PC-3 (cell line): ENCODE results near the gene CCNJL. TPM values are rescaled to one million over a fixed set of nuclear protein-coding genes. Genes with fewer than 3 reads are reported as not detected.
A peak's percentile ranks its signal among the peaks of the same experiment; 100 is the strongest.
"Not testable (repeated sequence)": the region's sequence is repeated elsewhere in the genome, so short reads cannot be mapped to it uniquely, and the experiment has no call there.

Source experiments
- ATAC-seq: fragments of 200-7000 bp; cut with Tn5 transposase; 2 replicates; pipeline ENCODE4 v1.9.1; 2020; ENCODE audit warnings: mild to moderate bottlenecking, moderate library complexity
- BruUV-seq: library from RNA; stranded (reverse); fragments of 400-500 nt; replicated peaks from 2 replicates; lab custom pipeline; 2021; lab: Mats Ljungman, UMichigan
- CTCF ChIA-PET: fragments of 300-600 bp; sonication (Branson Sonifier 250); formaldehyde crosslinking; loops from one replicate; lab custom pipeline; 2022; ENCODE audit warnings: antibody characterized with exemption; lab: Charles Lee
- POLR2A ChIA-PET: fragments of 300-600 bp; sonication (Branson Sonifier 250); formaldehyde crosslinking; loops from one replicate; lab custom pipeline; 2022; ENCODE audit warnings: antibody characterized with exemption; ENCODE audit not compliant: unreplicated experiment; lab: Charles Lee
- DNase-seq: peaks from one replicate; pipeline ENCODE4 v3.0.0-alpha.2; 2015
- H2AFZ ChIP-seq: fragments of 300-600 bp; sonication (generic); 2 replicates; pipeline ENCODE4 v1.6.0; 2016; ENCODE audit warnings: antibody characterized with exemption, low read length
- H3F3A ChIP-seq: fragments of 300-600 bp; sonication (generic); one replicate; pipeline ENCODE4 v1.6.0; 2017; ENCODE audit warnings: antibody characterized with exemption, low read length, control low read depth, mild to moderate bottlenecking; ENCODE audit not compliant: unreplicated experiment
- H3K27ac ChIP-seq: fragments of 300-600 bp; sonication (generic); 2 replicates; pipeline ENCODE4 v1.5.1; 2016; ENCODE audit warnings: mild to moderate bottlenecking, low read length
- H3K27me3 ChIP-seq: fragments of 300-600 bp; sonication (generic); 2 replicates; pipeline ENCODE4 v1.6.1; 2016; ENCODE audit warnings: low read length, mixed read lengths
- H3K36me3 ChIP-seq: fragments of 300-600 bp; sonication (generic); 2 replicates; pipeline ENCODE4 v1.6.1; 2016; ENCODE audit warnings: low read depth, mixed run types, low read length, mixed read lengths
- H3K4me1 ChIP-seq: fragments of 300-600 bp; sonication (generic); 2 replicates; pipeline ENCODE4 v1.5.1; 2016; ENCODE audit warnings: low read length; ENCODE audit not compliant: insufficient read depth
- H3K4me2 ChIP-seq: fragments of 300-600 bp; sonication (generic); 2 replicates; pipeline ENCODE4 v1.6.0; 2016; ENCODE audit warnings: low read length
- H3K4me3 ChIP-seq: fragments of 300-600 bp; sonication (generic); 2 replicates; pipeline ENCODE4 v1.5.1; 2016; ENCODE audit warnings: mild to moderate bottlenecking, low read length, mixed read lengths
- H3K79me2 ChIP-seq: fragments of 300-600 bp; sonication (generic); 2 replicates; pipeline ENCODE4 v1.6.1; 2017; ENCODE audit warnings: low read length, mixed read lengths
- H3K9ac ChIP-seq: fragments of 300-600 bp; sonication (generic); 2 replicates; pipeline ENCODE4 v1.6.0; 2016; ENCODE audit warnings: mild to moderate bottlenecking, low read length
- H3K9me2 ChIP-seq: fragments of 300-600 bp; sonication (generic); replicated peaks from 2 replicates; pipeline ENCODE4 v1.6.1; 2016; ENCODE audit warnings: mixed run types, low read length, mixed read lengths
- H3K9me3 ChIP-seq: fragments of 300-600 bp; sonication (generic); 2 replicates; pipeline ENCODE4 v1.6.1; 2016; ENCODE audit warnings: low read length, mixed read lengths
- H4K20me1 ChIP-seq: fragments of 300-600 bp; sonication (generic); 2 replicates; pipeline ENCODE4 v1.6.1; 2016; ENCODE audit warnings: low read length, mixed read lengths
- CTCF ChIP-seq: fragments of 300-600 bp; sonication (generic); conservative IDR thresholded peaks from 2 replicates; pipeline ENCODE4 v1.5.1; 2017; ENCODE audit warnings: antibody characterized with exemption, low read depth, mild to moderate bottlenecking, low read length
- EZH2 ChIP-seq: fragments of 300-600 bp; sonication (generic); IDR thresholded peaks from one replicate; pipeline ENCODE4 v1.6.1; 2017; ENCODE audit warnings: antibody characterized with exemption, mild to moderate bottlenecking, low read length; ENCODE audit not compliant: unreplicated experiment
- EZH2phosphoT487 ChIP-seq: fragments of 300-600 bp; sonication (generic); IDR thresholded peaks from 2 replicates; pipeline ENCODE4 v1.6.1; 2018; ENCODE audit warnings: mild to moderate bottlenecking, antibody characterized with exemption, low read length, borderline replicate concordance
- intact Hi-C: fragments of 100-400 bp; cut with micrococcal nuclease; formaldehyde crosslinking; loops from 2 replicates; pipeline ENCODE4 v1.9.0; 2023
- total RNA-seq: library from RNA; depleted of rRNA; stranded (reverse); fragments of >200 nt; gene quantifications from 2 replicates; pipeline ENCODE4 v1.2.3, GENCODE V29; 2014

Gene CCNJL
- total RNA-seq, 1 experiment from 2014 or later: 7.7 TPM

DNA sequence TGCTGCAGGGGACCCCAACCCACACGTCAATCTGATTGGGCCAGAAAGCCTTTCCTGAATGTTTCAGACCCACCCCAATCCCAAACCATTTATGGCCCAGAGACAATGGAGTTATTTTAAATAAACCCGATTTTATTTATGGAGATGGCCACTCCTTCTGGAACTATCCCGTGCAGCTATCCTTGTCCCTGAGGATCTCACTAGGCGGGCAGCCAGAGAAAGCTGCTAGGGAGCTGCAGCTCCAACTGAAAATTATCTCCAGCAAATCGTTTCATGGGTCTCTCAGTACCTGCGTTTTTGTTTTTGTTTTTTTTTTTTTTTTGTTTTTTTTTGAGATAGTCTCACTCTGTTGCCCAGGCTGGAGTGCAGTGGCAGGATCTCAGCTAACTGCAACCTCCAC lies 35.1 kb upstream of the CCNJL start:
- Histone ChIP-seq H3K79me2 (no peaks in the 10 kb centered on the region), H3K9ac (no peak overlapping the region)

DNA sequence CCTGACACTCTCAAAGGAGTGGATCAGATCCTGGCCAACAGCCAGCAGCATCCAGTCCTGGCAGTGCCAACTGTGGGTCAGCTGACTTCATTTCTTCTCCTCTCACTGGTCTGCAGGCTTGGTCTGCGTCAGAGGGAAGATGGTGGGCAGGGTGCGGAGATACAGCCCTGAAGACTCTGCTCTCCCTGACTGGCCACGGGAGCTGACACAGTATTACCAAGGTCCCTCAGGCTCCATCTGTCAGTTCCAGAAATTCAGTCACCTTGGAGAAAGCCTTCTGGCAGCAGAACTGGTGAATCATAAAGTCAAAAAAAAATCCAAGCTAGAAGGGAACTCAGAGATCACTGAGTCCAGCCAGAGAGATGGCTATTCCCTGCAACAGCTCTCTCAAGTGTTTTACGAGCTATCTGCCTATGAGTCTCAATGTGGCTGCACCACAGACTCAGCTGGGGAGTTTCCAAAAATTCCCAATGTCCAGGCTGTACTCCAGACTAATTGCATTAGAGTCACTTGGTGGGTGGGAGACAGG lies 30.1 kb upstream of the CCNJL start:
- no peak for TF ChIP-seq EZH2phosphoT487
- Histone ChIP-seq H3K9me2 (no peaks in the 10 kb centered on the region), H4K20me1 (no peaks in the 10 kb centered on the region), H3K27ac (no peak overlapping the region), H3K79me2 (no peaks in the 10 kb centered on the region), H3K4me3 (no peak overlapping the region), H3K4me1 (peaks cover 6% of the 10 kb centered on the region; the same call in 1 of the 2 replicates), H2AFZ (no peak overlapping the region), H3K4me2 (no peak overlapping the region), H3K27me3 (no peaks in the 10 kb centered on the region), H3F3A (no peaks in the 10 kb centered on the region), H3K9me3 (no peaks in the 10 kb centered on the region), H3K9ac (no peak overlapping the region), H3K36me3 (no peaks in the 10 kb centered on the region)
- DNase-seq (peak; percentile 59), ATAC-seq (peak; percentile 42)
- intact Hi-C loops: no loop called here
- no TSS peak for BruUV-seq
- CTCF ChIA-PET: interaction anchor here (0.7 kb wide), 1 partner anchor 27 kb away, joined by 3 read pairs; no protein-coding TSS in a partner anchor
- POLR2A ChIA-PET: interaction anchor here (0.8 kb wide), 1 partner anchor 30 kb away, joined by 3 read pairs; the partner anchor contains the start of gene CCNJL

More for the DNA sequence above, 35.1 kb upstream of the CCNJL start:
- Histone ChIP-seq H2AFZ (no peak overlapping the region), H3K36me3 (no peaks in the 10 kb centered on the region), H3F3A (no peaks in the 10 kb centered on the region), H3K4me2 (no peak overlapping the region), H3K4me3 (no peak overlapping the region), H3K9me2 (no peaks in the 10 kb centered on the region), H3K4me1 (peaks cover 6% of the 10 kb centered on the region; the same call in 1 of the 2 replicates), H3K9me3 (no peaks in the 10 kb centered on the region), H3K27ac (no peak overlapping the region), H3K27me3 (no peaks in the 10 kb centered on the region), H4K20me1 (no peaks in the 10 kb centered on the region)
- intact Hi-C loops: no loop called here
- ChIA-PET POLR2A (no interaction called here), CTCF (no interaction called here)
- DNase-seq (no peak), ATAC-seq (no peak)
- TF ChIP-seq EZH2phosphoT487: no peak
- no peak for TF ChIP-seq EZH2
- no peak for TF ChIP-seq CTCF
- BruUV-seq: no TSS peak

GRCh38 chr5:160341309-160341870 lies 29.0 kb upstream of the CCNJL start:
- DNase-seq (no peak), ATAC-seq (no peak)
- CTCF ChIA-PET: no interaction called here
- Histone ChIP-seq H3K27me3 (no peaks in the 10 kb centered on the region), H3K27ac (no peak overlapping the region), H3K4me2 (no peak overlapping the region), H3K9ac (no peak overlapping the region), H3K36me3 (no peaks in the 10 kb centered on the region), H4K20me1 (no peaks in the 10 kb centered on the region), H3K9me3 (no peaks in the 10 kb centered on the region), H3K4me3 (no peak overlapping the region), H3K79me2 (no peaks in the 10 kb centered on the region), H3K4me1 (peaks cover 6% of the 10 kb centered on the region; the same call in 1 of the 2 replicates), H3F3A (no peaks in the 10 kb centered on the region), H2AFZ (no peak overlapping the region), H3K9me2 (no peaks in the 10 kb centered on the region)
- TF ChIP-seq EZH2 (no peak), CTCF (no peak), EZH2phosphoT487 (no peak)
- POLR2A ChIA-PET: no interaction called here
- BruUV-seq: no TSS peak
- intact Hi-C loops: no loop called here

- H3K9ac ChIP-seq, BruUV-seq, H2AFZ ChIP-seq, H3K4me2 ChIP-seq, H3K9me2 ChIP-seq, H3K27ac ChIP-seq, H3K9me3 ChIP-seq, H3F3A ChIP-seq, H3K36me3 ChIP-seq, H4K20me1 ChIP-seq, H3K4me3 ChIP-seq, CTCF ChIA-PET, POLR2A ChIA-PET, DNase-seq, intact Hi-C loops, H3K79me2 ChIP-seq, ATAC-seq, H3K27me3 ChIP-seq, H3K4me1 ChIP-seq: not testable (repeated sequence)
Measured at GRCh38 chr5:160340513-160340912, 28.1 kb upstream of the CCNJL start.
